GM03348 (cell line): ENCODE measurements around the gene CT45A5.
"Not testable (repeated sequence)": the region's sequence is repeated elsewhere in the genome, so short reads cannot be mapped to it uniquely, and the experiment has no call there.

ENCODE experiments used
- DNase-seq: peaks from one replicate; pipeline ENCODE4 v3.0.0; 2012; ENCODE audit warnings: low spot score

CT45A5 gene, protein sequence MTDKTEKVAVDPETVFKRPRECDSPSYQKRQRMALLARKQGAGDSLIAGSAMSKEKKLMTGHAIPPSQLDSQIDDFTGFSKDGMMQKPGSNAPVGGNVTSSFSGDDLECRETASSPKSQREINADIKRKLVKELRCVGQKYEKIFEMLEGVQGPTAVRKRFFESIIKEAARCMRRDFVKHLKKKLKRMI

DNA sequence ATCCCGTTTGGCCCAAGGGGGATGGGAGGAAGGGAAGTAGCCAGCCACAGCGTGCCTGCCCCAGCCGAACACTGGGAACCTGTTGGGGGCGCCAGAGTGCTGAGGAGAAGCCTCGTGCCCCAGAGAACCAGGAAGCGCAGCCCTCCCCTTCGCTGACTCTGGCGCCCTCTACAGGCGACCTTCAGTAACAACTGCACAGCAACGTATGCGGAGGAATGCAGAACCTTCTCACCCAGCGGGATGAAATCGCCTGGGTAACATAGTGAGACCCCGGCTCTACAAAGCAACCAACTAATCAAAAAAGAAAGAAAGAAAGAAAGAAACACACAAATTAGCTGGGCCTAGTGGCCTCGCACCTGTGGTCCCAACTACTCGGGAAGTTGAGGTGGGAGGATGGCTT, at the start of gene CT45A5:
Gene CT45A5, minus strand, starts transcription at position 101 of the 400 bp plus-strand sequence. CDS start 3,774 bp downstream, outside the sequence.
- DNase-seq, result not testable (repeated sequence)

DNA sequence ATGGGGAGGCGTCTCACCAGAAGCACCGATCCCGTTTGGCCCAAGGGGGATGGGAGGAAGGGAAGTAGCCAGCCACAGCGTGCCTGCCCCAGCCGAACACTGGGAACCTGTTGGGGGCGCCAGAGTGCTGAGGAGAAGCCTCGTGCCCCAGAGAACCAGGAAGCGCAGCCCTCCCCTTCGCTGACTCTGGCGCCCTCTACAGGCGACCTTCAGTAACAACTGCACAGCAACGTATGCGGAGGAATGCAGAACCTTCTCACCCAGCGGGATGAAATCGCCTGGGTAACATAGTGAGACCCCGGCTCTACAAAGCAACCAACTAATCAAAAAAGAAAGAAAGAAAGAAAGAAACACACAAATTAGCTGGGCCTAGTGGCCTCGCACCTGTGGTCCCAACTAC, 34.6 kb upstream of the CT45A5 start, which contains the start of gene CT45A2:
Gene CT45A2, minus strand, starts transcription at position 101 of the 400 bp plus-strand sequence. CDS start 3,747 bp downstream, outside the sequence.
- not testable (repeated sequence) for DNase-seq

DNA sequence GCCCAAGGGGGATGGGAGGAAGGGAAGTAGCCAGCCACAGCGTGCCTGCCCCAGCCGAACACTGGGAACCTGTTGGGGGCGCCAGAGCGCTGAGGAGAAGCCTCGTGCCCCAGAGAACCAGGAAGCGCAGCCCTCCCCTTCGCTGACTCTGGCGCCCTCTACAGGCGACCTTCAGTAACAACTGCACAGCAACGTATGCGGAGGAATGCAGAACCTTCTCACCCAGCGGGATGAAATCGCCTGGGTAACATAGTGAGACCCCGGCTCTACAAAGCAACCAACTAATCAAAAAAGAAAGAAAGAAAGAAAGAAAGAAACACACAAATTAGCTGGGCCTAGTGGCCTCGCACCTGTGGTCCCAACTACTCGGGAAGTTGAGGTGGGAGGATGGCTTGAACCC, 17.4 kb upstream of the CT45A5 start, which contains the start of gene CT45A6:
Gene CT45A6, minus strand, starts transcription at position 101 of the 400 bp plus-strand sequence. CDS start 3,794 bp downstream, outside the sequence.
- DNase-seq, result not testable (repeated sequence)

DNA sequence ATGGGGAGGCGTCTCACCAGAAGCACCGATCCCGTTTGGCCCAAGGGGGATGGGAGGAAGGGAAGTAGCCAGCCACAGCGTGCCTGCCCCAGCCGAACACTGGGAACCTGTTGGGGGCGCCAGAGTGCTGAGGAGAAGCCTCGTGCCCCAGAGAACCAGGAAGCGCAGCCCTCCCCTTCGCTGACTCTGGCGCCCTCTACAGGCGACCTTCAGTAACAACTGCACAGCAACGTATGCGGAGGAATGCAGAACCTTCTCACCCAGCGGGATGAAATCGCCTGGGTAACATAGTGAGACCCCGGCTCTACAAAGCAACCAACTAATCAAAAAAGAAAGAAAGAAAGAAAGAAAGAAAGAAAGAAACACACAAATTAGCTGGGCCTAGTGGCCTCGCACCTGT, 17.2 kb downstream of the CT45A5 start, which contains the start of gene CT45A3:
Gene CT45A3, minus strand, starts transcription at position 101 of the 400 bp plus-strand sequence. CDS start 3,747 bp downstream, outside the sequence.
- DNase-seq, result not testable (repeated sequence)

DNA sequence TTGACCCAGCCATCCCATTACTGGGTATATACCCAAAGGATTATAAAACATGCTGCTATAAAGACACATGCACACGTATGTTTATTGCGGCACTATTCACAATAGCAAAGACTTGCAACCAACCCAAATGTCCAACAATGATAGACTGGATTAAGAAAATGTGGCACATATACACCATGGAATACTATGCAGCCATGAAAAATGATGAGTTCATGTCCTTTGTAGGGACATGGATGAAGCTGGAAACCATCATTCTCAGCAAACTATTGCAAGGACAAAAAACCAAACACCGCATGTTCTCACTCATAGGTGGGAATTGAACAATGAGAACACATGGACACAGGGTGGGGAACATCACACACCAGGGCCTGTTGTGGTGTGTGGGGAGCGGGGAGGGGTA, 40.6 kb downstream of the CT45A5 start:
- not testable (repeated sequence) for DNase-seq

DNA sequence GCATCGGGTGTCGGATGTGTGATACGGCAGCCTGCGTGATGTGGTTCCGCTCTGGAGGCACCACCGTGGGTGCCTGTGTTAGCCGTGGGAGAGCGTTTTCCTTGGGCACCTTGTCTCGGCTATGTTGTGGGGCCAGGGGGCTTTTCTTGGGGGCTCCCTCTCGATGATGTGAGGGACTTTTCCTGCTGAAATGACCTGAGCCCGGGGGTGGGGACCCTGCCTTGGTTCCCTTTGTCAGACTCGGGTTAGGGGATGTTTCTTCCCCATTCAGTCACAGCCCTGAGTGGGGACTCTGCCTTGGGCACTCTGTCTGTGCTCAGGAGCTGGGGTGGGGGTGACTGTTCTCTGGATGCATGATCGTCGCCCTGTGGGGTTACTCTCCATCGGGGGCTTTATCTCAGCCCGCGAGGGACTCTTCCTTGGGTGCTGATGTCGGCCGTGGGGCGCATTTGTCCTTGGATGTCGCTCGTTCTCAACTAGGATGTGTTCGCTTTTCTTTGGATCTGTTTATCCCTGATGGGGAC, 44.0 kb downstream of the CT45A5 start:
- no peak for DNase-seq

DNA sequence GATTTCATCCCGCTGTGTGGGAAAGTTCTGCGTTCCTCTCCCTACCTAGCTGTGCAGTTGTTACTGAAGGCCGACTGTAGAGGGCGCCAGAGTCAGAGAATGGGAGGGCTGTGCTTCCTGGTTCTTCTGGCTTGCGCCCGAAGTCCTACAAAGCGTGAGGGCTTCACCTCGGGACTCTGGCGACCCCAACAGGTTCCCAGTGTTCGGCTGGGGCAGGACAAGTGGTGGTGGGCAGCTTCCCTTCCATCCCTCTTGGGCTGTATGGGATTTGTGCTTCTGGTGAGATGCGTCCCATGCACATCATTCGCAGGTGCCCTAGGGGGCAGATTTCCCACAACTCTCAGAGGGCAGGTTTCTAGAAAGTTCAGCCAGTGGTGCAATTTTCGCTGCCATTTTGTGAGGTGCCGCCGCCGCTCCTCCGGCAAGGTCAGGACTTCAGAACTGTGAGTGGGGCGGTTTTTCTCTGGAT, 44.6 kb downstream of the CT45A5 start:
- peak; percentile 4 for DNase-seq

DNA sequence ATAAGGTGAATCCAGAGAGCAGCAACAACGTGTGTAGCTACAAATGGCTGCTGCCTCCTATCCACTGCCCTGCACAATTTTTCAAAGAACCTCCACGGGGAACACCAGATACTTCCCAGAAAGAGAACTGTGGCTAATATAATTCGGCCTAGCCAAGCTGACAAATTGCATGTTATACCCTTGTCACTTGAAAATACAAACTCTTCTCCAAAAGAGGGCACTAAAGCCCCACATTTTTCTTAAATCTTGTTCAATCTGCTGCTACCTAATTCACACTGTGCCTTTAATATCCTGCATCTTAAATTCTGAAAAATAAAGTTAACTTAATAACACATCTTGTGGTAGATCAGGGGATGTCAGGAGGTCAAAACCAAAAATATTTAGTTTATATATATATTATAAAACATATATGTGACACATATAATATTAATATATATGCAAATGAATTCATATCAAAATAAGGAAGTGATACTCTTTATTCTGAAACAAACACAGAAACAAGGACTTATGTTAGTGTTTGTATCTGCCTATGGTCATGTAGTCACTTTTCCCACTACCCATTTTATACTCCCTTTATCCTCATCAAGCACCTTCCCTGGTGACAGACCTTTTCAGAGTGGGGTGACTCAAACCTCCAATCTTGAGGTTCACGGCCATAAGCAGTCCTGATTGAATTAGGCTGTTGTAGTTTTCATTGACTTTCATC, 47.8 kb downstream of the CT45A5 start:
- no peak for DNase-seq

DNA sequence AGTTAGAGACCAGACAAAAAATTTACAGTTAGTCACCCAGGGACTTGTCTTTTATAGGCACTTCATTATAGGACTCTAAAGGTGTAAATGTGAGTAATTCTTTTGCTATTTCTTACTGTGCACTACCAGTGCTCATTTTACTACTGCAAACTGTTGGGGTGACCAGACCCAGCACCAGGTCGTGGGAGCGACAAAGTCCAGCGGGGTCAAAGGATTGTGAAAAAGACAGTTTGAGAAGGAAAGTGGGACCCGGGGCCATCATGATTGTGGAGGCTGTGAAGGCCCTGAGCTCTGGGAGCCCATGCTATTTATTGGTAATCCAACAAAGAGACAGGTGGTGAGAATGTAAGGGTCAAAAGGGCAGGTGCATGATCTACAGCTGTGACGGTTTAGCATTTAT, 50.6 kb downstream of the CT45A5 start:
- not testable (repeated sequence) for DNase-seq
